ENCODE data around the gene TRIM72. TPM values are rescaled to one million over a fixed set of nuclear protein-coding genes. Genes with fewer than 3 reads are reported as not detected.
A peak's percentile ranks its signal among the peaks of the same experiment; 100 is the strongest.

TRIM72 gene
- total RNA-seq, 2 donors from 2014 or later, result 0.02 TPM; not detected in 1

DNA sequence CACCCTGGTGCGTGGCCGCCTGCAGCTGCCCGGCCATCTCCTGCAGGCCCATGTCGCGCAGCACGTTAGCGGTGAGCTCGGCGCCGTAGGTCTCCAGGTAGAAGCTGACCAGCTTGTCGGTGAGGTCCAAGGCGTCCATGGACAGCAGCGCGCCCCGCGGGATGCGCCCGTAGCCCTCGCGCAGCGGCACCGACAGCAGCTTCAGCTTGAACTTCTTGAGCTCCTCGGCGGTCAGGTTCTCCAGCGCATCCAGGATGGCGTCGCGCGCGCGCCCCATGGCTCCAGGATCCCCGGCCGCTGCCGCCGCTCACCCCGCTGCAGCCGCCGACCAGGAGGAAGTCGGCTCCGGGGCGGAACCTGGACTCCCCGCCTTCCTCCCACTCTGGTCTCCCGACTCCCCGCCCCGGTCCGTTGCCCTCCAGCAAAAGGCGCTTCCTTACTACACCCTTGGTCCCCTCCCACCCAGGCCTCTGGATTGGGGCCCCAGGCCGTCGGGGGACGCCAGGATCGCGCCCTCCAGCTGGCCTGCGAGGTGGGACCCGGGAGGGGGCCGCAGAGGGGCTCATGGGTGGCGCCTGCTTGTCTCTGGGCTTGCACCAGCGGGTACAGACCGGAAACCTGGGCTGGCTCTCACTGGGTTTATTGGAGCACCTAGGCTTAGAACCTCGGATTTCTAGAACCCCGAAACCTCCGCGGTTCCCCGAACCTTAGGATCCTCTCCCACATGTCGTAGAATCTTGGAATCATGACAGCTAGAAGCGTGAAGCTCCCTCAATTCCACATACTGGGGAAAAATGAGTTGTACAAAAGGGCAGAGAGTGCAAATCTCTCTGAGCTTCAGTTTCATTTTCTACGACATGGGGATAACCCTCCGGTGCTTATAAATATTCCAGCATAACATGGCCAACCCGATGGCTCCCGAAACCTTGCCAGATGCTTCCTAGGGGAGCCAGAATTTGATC is 11.2 kb upstream of the TRIM72 start, which contains the start of gene PYCARD:
Gene PYCARD (minus strand): TSS at position 347 of the 962 bp plus-strand sequence. CDS start 70 bp downstream, at position 277.
- no peak for TF ChIP-seq CTCF (IDR thresholded peaks at IDR 0.05)
- Histone ChIP-seq H3K4me1 (peaks cover 14% of the 10 kb centered on the region), H3K9me3 (no peaks in the 10 kb centered on the region), H3K27ac (peak within 1 kb of the TSS; percentile 87), H3K4me3 (peak within 1 kb of the TSS; percentile 82), H3K9ac (ENCODE audit: low read depth in 2 of 2, low read length in 2 of 2) (peak within 1 kb of the TSS; percentile 69 to 93), H3K36me3 (no peaks in the 10 kb centered on the region), H3K27me3 (no peaks in the 10 kb centered on the region)
- peak; percentile 81 for DNase-seq
- intact Hi-C loops (cut with DNase I), result no loop called here

DNA sequence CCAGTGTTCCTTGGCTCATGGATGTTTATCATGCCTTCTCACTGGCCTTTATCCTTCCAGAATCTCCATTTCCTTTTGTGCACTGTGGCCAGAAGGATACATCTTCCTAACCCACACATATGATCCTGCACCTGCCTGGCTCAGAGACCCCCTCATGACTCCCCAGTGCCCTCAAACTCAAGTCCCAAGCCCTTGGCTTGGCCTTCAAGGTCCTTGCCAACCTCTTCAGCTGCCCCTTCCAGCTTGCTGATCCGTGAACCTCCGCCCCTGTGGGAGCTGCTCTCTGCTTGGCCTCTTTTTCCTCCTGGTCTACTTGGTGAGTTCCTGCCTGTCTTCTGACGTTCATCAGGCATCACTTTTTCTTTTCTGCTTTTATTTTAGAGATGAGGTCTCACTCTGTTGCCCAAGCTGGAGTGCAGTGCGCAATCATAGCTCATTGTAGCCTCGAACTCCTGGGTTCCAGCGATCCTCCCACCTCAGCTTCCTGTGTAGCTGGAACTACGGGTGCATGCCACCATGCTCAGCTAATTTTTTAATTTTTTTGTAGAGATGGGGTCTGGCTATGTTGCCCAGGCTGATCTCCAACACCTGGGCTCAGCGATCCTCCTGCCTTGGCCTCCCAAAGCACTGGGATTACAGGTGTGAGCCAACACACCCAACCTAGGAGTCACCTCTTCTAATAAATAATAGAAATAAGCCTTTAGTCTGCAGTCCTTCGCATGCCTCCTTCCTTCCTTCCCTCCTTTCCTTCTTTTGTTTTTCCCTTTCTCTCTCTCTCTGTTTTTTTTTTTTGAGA is 8.8 kb upstream of the TRIM72 start:
- Histone ChIP-seq H3K27me3 (no peaks in the 10 kb centered on the region), H3K27ac (no peak overlapping the region), H3K36me3 (no peaks in the 10 kb centered on the region), H3K4me3 (no peak overlapping the region), H3K9me3 (no peaks in the 10 kb centered on the region), H3K4me1 (peaks cover 14% of the 10 kb centered on the region), H3K9ac (ENCODE audit: low read depth in 2 of 2, low read length in 2 of 2) (no peak overlapping the region)
- intact Hi-C loops (cut with DNase I), result no loop called here
- TF ChIP-seq CTCF (IDR thresholded peaks at IDR 0.05), result no peak
- DNase-seq, result no peak

GRCh38 chr16:31206776-31207175 is 7.1 kb upstream of the TRIM72 start:
- intact Hi-C loops (cut with DNase I), result no loop called here
- no peaks in the 10 kb centered on the region for H3K27me3 ChIP-seq
- no peak overlapping the region for H3K27ac ChIP-seq
- no peaks in the 10 kb centered on the region for H3K4me1 ChIP-seq
- H3K4me3 ChIP-seq, result no peak overlapping the region
- DNase-seq, result no peak
- no peaks in the 10 kb centered on the region for H3K36me3 ChIP-seq
- no peaks in the 10 kb centered on the region for H3K9me3 ChIP-seq
- TF ChIP-seq CTCF (IDR thresholded peaks at IDR 0.05), result no peak
- no peak overlapping the region for H3K9ac ChIP-seq (ENCODE audit: low read depth in 2 of 2, low read length in 2 of 2)

DNA sequence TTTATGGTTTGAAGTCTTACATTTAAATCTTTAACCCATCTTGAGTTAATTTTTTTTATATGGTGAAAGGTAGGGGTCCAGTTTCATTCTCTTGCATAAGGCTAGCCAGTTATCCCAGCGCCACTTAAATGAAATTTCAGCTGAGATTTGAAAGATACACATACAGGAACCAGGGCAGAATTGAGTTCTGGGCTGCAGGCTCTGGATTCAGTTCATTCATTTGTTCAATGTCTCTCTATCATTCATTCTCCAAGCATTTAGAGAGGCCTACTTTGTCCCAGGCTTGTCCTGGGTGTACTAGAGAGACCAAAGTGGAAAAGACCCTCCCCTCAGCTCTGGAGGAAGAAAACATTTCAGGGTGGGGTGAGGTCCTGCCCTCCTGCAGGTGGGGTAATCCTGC is 577 bp upstream of the TRIM72 start:
- Histone ChIP-seq H3K4me3 (no peak overlapping the region), H3K27ac (no peak overlapping the region), H3K36me3 (no peaks in the 10 kb centered on the region), H3K4me1 (peaks cover 11% of the 10 kb centered on the region), H3K27me3 (peaks cover 32% of the 10 kb centered on the region), H3K9me3 (no peaks in the 10 kb centered on the region), H3K9ac (ENCODE audit: low read depth in 2 of 2, low read length in 2 of 2) (no peak overlapping the region)
- no peak for TF ChIP-seq CTCF (IDR thresholded peaks at IDR 0.05)
- DNase-seq, result no peak
- intact Hi-C loops (cut with DNase I), result no loop called here

DNA sequence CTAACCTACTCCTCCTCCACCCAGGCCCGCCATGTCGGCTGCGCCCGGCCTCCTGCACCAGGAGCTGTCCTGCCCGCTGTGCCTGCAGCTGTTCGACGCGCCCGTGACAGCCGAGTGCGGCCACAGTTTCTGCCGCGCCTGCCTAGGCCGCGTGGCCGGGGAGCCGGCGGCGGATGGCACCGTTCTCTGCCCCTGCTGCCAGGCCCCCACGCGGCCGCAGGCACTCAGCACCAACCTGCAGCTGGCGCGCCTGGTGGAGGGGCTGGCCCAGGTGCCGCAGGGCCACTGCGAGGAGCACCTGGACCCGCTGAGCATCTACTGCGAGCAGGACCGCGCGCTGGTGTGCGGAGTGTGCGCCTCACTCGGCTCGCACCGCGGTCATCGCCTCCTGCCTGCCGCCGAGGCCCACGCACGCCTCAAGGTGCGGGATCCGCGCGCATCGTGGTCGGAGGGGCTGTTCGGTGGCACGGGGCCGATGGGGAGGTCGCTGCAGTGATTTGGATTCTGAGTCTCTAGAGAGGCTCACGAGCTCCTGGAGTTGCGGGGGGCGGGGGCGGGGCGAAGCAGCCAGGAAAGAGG is 878 bp downstream of the TRIM72 start:
- Histone ChIP-seq H3K27ac (no peak overlapping the region), H3K27me3 (peaks cover 32% of the 10 kb centered on the region), H3K9me3 (no peaks in the 10 kb centered on the region), H3K4me1 (peaks cover 11% of the 10 kb centered on the region), H3K36me3 (no peaks in the 10 kb centered on the region), H3K4me3 (peak overlapping the region; percentile 44), H3K9ac (ENCODE audit: low read depth in 2 of 2, low read length in 2 of 2) (peak overlapping the region in 1 of 2 donors; percentile 12)
- TF ChIP-seq CTCF (IDR thresholded peaks at IDR 0.05), result no peak
- DNase-seq, result no peak
- intact Hi-C loops (cut with DNase I), result no loop called here
